CD4-positive, alpha-beta memory T cell (primary cell): ENCODE measurements around the gene FRZB. TPM values are rescaled to one million over a fixed set of nuclear protein-coding genes. Genes with fewer than 3 reads are reported as not detected.
"Not testable (repeated sequence)": the region's sequence is repeated elsewhere in the genome, so short reads cannot be mapped to it uniquely, and the experiment has no call there.

ENCODE experiments used
- CTCF ChIA-PET: fragments of 350-600 bp; sonication (Branson Sonifier 250); formaldehyde crosslinking; loops from one replicate; lab custom pipeline; 2021; ENCODE audit warnings: inconsistent platforms; ENCODE audit not compliant: partially characterized antibody; lab: Charles Lee
- POLR2A ChIA-PET: fragments of 350-600 bp; sonication (Branson Sonifier 250); formaldehyde crosslinking; loops from one replicate; lab custom pipeline; 2021; ENCODE audit not compliant: partially characterized antibody; lab: Charles Lee
- DNase-seq, 5 donors: peaks; one replicate each; pipeline versions ENCODE4 v3.0.0 to v3.0.0-alpha.2; 2020 to 2022; ENCODE audit warnings: mixed read lengths in 1 of 5
- H3K27ac ChIP-seq: one replicate; pipeline ENCODE4 v1.7.0; 2013; ENCODE audit warnings: low read depth, low read length
- H3K27me3 ChIP-seq: 2 replicates; pipeline ENCODE4 v1.7.0; 2013; ENCODE audit warnings: mild to moderate bottlenecking, low read length, moderate library complexity; ENCODE audit not compliant: insufficient read depth
- H3K36me3 ChIP-seq: 2 replicates; pipeline ENCODE4 v1.7.0; 2013; ENCODE audit warnings: mild to moderate bottlenecking, low read length, moderate library complexity; ENCODE audit not compliant: insufficient read depth
- H3K4me1 ChIP-seq: 2 replicates; pipeline ENCODE4 v1.7.0; 2013; ENCODE audit warnings: mild to moderate bottlenecking, low read length, moderate library complexity; ENCODE audit not compliant: insufficient read depth
- H3K4me3 ChIP-seq, 2 donors: one replicate each; pipeline ENCODE4 v1.7.0; 2013; ENCODE audit warnings: low read length in 2 of 2, mild to moderate bottlenecking in 1 of 2
- H3K9me3 ChIP-seq, 2 donors: one replicate each; pipeline ENCODE4 v1.7.0; 2013; ENCODE audit warnings: low read length in 2 of 2, control low read depth in 1 of 2; ENCODE audit not compliant: control insufficient read depth in 1 of 2
- H3K27ac Mint-ChIP-seq, 7 donors: one replicate each; pipeline ENCODE4 v1.8.0; 2020 to 2021; ENCODE audit warnings: mixed read lengths in 7 of 7, mild to moderate bottlenecking in 6 of 7, inconsistent platforms in 3 of 7, moderate library complexity in 3 of 7
- H3K27me3 Mint-ChIP-seq, 2 donors: one replicate each; pipeline ENCODE4 v1.8.0; 2020 to 2021; ENCODE audit warnings: mixed read lengths in 2 of 2
- H3K36me3 Mint-ChIP-seq, 2 donors: one replicate each; pipeline ENCODE4 v1.8.0; 2020 to 2021; ENCODE audit warnings: mixed read lengths in 2 of 2, inconsistent platforms in 1 of 2, mild to moderate bottlenecking in 1 of 2
- H3K4me1 Mint-ChIP-seq, 4 donors: one replicate each; pipeline ENCODE4 v1.8.0; 2020 to 2021; ENCODE audit warnings: mixed read lengths in 4 of 4, mild to moderate bottlenecking in 1 of 4
- H3K4me3 Mint-ChIP-seq, 8 donors: one replicate each; pipeline ENCODE4 v1.8.0; 2020 to 2021; ENCODE audit warnings: mixed read lengths in 8 of 8, mild to moderate bottlenecking in 7 of 8, moderate library complexity in 6 of 8, inconsistent platforms in 3 of 8
- H3K9me3 Mint-ChIP-seq, 8 donors: one replicate each; pipeline ENCODE4 v1.8.0; 2020 to 2021; ENCODE audit warnings: mixed read lengths in 8 of 8, mild to moderate bottlenecking in 5 of 8, inconsistent platforms in 3 of 8, moderate library complexity in 1 of 8
- intact Hi-C: fragments of 100-400 bp; cut with micrococcal nuclease; formaldehyde crosslinking; loops from one replicate; pipeline ENCODE4 v1.15.1; 2023
- polyA plus RNA-seq, 2 donors: library from polyadenylated mRNA; unstranded; fragments of 300-500 nt; fragmentation: Illumina TruSeq; gene quantifications; one replicate each; pipeline ENCODE4 v1.2.3, GENCODE V29; 2021
- total RNA-seq, 2 experiments: library from RNA; stranded (reverse); gene quantifications; one replicate each; pipeline ENCODE4 v1.2.3, GENCODE V29; 2021

Gene FRZB
- total and polyA plus RNA-seq, 4 experiments from 2014 or later, result 0.43 TPM; not detected in 3

DNA sequence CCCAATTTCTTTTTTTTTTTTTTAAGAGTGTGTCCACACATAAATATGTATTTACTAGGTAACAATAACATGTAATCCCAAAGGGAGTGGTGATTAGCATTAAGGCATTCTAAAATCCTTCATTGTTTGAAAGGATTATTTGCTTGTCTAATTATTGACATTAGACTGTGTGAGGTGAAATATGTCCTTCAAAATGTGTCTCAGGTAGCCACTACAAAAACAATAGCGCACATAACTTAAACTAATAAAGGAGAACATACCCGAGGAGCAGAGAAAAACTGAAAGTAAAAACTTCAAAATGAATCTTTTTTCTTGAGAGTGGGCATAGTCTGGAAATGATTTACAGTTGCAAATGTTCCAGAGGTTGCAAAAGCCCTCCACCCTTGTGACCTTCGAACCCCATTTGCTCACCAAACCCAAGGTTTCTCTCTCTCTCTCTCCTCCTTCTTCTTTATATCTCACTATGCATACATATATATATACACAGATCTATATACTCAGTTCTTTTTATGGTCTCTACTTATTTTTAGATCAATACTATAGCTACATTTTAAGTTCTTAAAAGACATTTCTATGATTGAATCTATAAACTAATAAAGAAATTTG is 24.4 kb upstream of the FRZB start:
- intact Hi-C loops, result no loop called here
- Histone ChIP-seq H3K27ac (no peak overlapping the region), H3K4me1 (no peaks in the 10 kb centered on the region), H3K27me3 (no peaks in the 10 kb centered on the region), H3K4me3 (no peak overlapping the region), H3K9me3 (no peaks in the 10 kb centered on the region), H3K36me3 (no peaks in the 10 kb centered on the region)
- Mint-ChIP-seq H3K36me3 (no peaks in the 10 kb centered on the region), H3K4me1 (peaks cover 0 to 5% (median under 1%) of the 10 kb centered on the region in 4 donors), H3K27ac (peak overlapping the region in 1 of 7 donors; percentile 45), H3K27me3 (no peaks in the 10 kb centered on the region), H3K9me3 (no peaks in the 10 kb centered on the region), H3K4me3 (peak overlapping the region in 1 of 8 donors; percentile 41)
- ChIA-PET POLR2A (no interaction called here), CTCF (interaction anchor here (1.1 kb wide), 1 partner anchor 8 kb away, joined by 3 read pairs; no protein-coding TSS in a partner anchor)
- no peak for DNase-seq

DNA sequence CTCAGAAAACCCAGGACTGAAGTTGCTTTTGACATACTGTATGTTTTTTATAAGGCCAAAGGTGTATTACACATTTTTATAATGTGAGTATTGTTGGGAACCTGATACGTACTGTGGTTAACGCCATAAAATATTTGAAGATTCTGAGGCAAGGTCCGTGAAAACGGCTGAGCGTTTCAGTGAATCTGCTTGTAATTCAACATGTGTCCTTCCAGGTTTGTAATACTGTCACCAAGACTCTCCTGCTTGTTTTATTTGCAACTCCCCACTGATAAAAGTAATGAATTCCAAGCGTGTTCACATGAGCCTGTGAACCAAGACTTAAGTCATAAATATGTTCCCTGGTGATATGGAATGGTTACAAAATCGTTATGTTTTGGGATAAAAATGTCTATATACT is 23.9 kb upstream of the FRZB start:
- H3K4me1 Mint-ChIP-seq, result peaks cover 0 to 5% (median under 1%) of the 10 kb centered on the region in 4 donors
- intact Hi-C loops, result no loop called here
- H3K27me3 ChIP-seq, result no peaks in the 10 kb centered on the region
- no peaks in the 10 kb centered on the region for H3K4me1 ChIP-seq
- no peak overlapping the region for H3K27ac Mint-ChIP-seq
- CTCF ChIA-PET, result no interaction called here
- H3K27ac ChIP-seq, result no peak overlapping the region
- no peak for DNase-seq
- no peaks in the 10 kb centered on the region for H3K36me3 Mint-ChIP-seq
- POLR2A ChIA-PET, result no interaction called here
- H3K36me3 ChIP-seq, result no peaks in the 10 kb centered on the region
- H3K4me3 ChIP-seq, result no peak overlapping the region
- no peaks in the 10 kb centered on the region for H3K9me3 Mint-ChIP-seq
- no peaks in the 10 kb centered on the region for H3K27me3 Mint-ChIP-seq
- no peak overlapping the region for H3K4me3 Mint-ChIP-seq
- no peaks in the 10 kb centered on the region for H3K9me3 ChIP-seq

DNA sequence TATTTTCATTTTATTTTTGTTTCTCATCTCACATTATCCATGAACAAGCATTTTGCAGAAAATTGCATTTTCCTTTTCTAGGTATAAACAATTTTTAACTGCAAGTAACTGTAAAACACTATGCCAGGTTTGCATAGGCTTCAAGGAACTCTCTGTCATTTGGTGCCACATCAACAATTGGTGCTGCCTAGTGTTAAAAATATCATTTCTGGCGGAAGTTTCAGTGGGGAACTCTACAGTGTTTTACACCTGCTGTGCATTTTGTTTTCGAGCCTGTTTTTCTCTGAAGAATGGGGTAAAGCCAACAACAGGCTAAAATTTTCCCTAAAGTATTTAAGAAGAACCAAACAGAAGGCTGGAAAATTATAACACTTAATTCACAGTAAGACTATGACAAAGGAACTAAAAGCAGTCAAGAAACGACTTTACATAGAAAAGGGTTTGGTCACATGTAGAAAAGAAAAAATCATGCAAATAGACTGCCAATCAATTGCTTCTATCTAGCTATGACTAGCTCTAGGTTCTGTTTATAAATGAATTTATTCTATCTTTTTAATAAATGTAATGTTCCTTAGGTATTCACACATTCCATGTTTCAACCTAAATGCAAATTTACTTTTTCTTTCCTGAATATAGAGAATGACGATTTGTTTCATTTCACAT is 21.4 kb upstream of the FRZB start:
- no peaks in the 10 kb centered on the region for H3K9me3 Mint-ChIP-seq
- peaks cover 0 to 5% (median under 1%) of the 10 kb centered on the region in 4 donors for H3K4me1 Mint-ChIP-seq
- DNase-seq, result no peak
- H3K4me1 ChIP-seq, result no peaks in the 10 kb centered on the region
- H3K27me3 Mint-ChIP-seq, result no peaks in the 10 kb centered on the region
- H3K36me3 ChIP-seq, result no peaks in the 10 kb centered on the region
- intact Hi-C loops, result no loop called here
- no peak overlapping the region for H3K27ac ChIP-seq
- H3K27me3 ChIP-seq, result no peaks in the 10 kb centered on the region
- H3K4me3 Mint-ChIP-seq, result no peak overlapping the region
- H3K4me3 ChIP-seq, result no peak overlapping the region
- H3K36me3 Mint-ChIP-seq, result no peaks in the 10 kb centered on the region
- CTCF ChIA-PET, result no interaction called here
- no peak overlapping the region for H3K27ac Mint-ChIP-seq
- POLR2A ChIA-PET, result no interaction called here
- no peaks in the 10 kb centered on the region for H3K9me3 ChIP-seq

DNA sequence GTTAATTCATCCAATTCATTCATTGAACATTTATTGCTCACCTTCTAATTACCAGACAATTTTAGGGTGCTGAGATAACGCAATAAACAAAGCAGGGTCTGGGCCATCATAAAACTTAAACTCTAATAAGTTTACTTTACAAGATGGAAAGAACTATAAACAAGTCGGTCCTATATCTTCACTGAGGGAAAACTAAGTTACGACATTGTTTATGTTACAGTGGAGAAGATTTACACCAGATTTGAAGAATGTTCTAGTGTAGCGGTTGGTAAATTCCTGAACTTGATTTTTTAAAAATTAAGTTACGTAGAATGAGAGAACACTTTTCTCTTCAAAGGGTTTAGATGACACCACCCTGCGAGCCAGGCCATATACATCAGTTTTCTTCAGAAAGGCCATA is 20.7 kb upstream of the FRZB start:
- no peaks in the 10 kb centered on the region for H3K27me3 ChIP-seq
- H3K36me3 ChIP-seq, result no peaks in the 10 kb centered on the region
- Mint-ChIP-seq H3K27me3 (no peaks in the 10 kb centered on the region), H3K4me1 (peaks cover 0 to 5% (median under 1%) of the 10 kb centered on the region in 4 donors), H3K36me3 (no peaks in the 10 kb centered on the region), H3K9me3 (no peaks in the 10 kb centered on the region), H3K27ac (no peak overlapping the region), H3K4me3 (no peak overlapping the region)
- H3K27ac ChIP-seq, result no peak overlapping the region
- H3K4me1 ChIP-seq, result no peaks in the 10 kb centered on the region
- no peak for DNase-seq
- no peaks in the 10 kb centered on the region for H3K9me3 ChIP-seq
- no peak overlapping the region for H3K4me3 ChIP-seq
- intact Hi-C loops, result no loop called here
- POLR2A ChIA-PET, result no interaction called here
- CTCF ChIA-PET, result no interaction called here

- H3K36me3 ChIP-seq, result no peaks in the 10 kb centered on the region
- H3K4me3 Mint-ChIP-seq, result no peak overlapping the region
- ChIA-PET POLR2A (no interaction called here), CTCF (no interaction called here)
- H3K27me3 Mint-ChIP-seq, result no peaks in the 10 kb centered on the region
- DNase-seq, result no peak
- H3K4me1 ChIP-seq, result no peaks in the 10 kb centered on the region
- no peaks in the 10 kb centered on the region for H3K27me3 ChIP-seq
- peaks cover 0 to 3% (median 0%) of the 10 kb centered on the region in 8 donors for H3K9me3 Mint-ChIP-seq
- intact Hi-C loops, result no loop called here
- H3K9me3 ChIP-seq, result no peaks in the 10 kb centered on the region
- no peak overlapping the region for H3K27ac Mint-ChIP-seq
- H3K27ac ChIP-seq, result no peak overlapping the region
- peaks cover 0 to under 1% (median 0%) of the 10 kb centered on the region in 4 donors for H3K4me1 Mint-ChIP-seq
- no peaks in the 10 kb centered on the region for H3K36me3 Mint-ChIP-seq
- no peak overlapping the region for H3K4me3 ChIP-seq
These were observed 19.3 kb upstream of the FRZB start for GRCh38 chr2:182885771-182886170.

DNA sequence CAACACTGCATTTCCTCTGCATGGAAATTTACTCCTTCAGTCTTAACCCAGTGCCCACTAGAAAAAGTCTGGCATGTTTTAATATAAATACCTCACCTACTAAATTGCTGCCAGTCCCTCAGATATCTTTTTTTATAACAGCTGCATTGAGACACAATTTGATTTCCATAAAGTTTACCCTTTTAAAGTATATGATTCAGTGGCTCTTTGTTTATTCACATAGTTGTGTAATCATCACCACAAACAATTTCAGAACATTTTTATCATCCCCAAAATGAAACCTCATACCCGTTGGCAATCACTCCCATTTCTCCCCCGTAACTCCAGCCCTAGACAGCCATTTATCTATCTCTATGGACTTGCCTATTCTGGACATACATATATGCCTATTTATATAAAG is 17.0 kb upstream of the FRZB start:
- no peak overlapping the region for H3K27ac Mint-ChIP-seq
- intact Hi-C loops, result no loop called here
- POLR2A ChIA-PET, result no interaction called here
- no peak for DNase-seq
- no peaks in the 10 kb centered on the region for H3K36me3 ChIP-seq
- no peak overlapping the region for H3K4me3 ChIP-seq
- H3K4me3 Mint-ChIP-seq, result no peak overlapping the region
- CTCF ChIA-PET, result no interaction called here
- H3K27me3 Mint-ChIP-seq, result no peaks in the 10 kb centered on the region
- H3K27ac ChIP-seq, result no peak overlapping the region
- no peaks in the 10 kb centered on the region for H3K9me3 ChIP-seq
- H3K36me3 Mint-ChIP-seq, result no peaks in the 10 kb centered on the region
- no peaks in the 10 kb centered on the region for H3K27me3 ChIP-seq
- H3K4me1 Mint-ChIP-seq, result no peaks in the 10 kb centered on the region
- no peaks in the 10 kb centered on the region for H3K4me1 ChIP-seq
- peaks cover 0 to 20% (median 6%) of the 10 kb centered on the region in 8 donors for H3K9me3 Mint-ChIP-seq

DNA sequence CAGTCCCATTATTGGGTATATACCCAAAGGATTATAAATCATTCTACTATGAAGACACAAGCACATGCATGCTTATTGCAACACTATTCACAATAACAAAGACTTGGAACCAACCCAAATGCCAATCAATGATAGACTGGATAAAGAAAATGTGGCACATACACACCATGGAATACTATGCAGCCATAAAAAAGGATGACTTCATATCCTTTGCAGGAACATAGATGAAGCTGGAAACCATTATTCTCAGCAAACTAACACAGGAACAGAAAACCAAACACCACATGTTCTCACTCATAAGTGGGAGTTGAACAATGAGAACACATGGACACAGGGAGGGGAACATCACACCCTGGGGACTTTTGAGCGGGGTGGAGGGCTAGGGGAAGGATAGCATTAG is 13.7 kb upstream of the FRZB start:
- POLR2A ChIA-PET, result not testable (repeated sequence)

More for the DNA sequence above, 13.7 kb upstream of the FRZB start:
- H3K36me3 Mint-ChIP-seq, H3K4me3 ChIP-seq, H3K9me3 ChIP-seq, H3K36me3 ChIP-seq, DNase-seq, H3K4me1 ChIP-seq, H3K4me1 Mint-ChIP-seq, H3K27ac ChIP-seq, H3K27me3 Mint-ChIP-seq, CTCF ChIA-PET, H3K27me3 ChIP-seq, H3K27ac Mint-ChIP-seq, H3K4me3 Mint-ChIP-seq, intact Hi-C loops: not testable (repeated sequence)
- H3K9me3 Mint-ChIP-seq, result peaks cover 0 to 28% (median 10%) of the 10 kb centered on the region in 8 donors
